GM12874 (cell line): ENCODE measurements around the gene GPSM1.

Experiments
- CTCF ChIP-seq: IDR thresholded peaks from 2 replicates; pipeline ENCODE4 v1.5.1; 2011; ENCODE audit warnings: low read depth, mild to moderate bottlenecking, control low read depth, low read length, moderate library complexity; ENCODE audit not compliant: insufficient read depth

The GPSM1 gene

DNA sequence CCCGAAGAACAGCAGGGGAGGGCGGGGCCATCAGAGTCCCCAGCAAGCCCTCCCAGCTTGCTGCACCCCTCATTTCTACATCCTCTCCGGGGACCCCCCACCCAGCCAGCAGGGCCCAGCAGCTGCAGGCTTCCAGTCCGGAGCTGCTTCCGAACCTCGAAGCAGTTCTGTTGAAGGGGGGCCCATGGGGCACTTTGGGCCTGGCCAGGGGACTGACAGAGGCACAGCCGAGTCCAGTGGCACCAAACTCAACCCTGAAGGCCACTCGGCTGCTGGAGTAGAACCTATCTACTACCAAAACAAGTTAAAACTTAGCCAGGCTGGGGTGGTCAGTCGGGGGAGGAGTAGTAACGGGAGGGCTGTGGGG is 15.3 kb upstream of the GPSM1 start:
- no peak for TF ChIP-seq CTCF

- TF ChIP-seq CTCF, result peak; percentile 56
Measured at GRCh38 chr9:136312436-136312835, 14.9 kb upstream of the GPSM1 start.

DNA sequence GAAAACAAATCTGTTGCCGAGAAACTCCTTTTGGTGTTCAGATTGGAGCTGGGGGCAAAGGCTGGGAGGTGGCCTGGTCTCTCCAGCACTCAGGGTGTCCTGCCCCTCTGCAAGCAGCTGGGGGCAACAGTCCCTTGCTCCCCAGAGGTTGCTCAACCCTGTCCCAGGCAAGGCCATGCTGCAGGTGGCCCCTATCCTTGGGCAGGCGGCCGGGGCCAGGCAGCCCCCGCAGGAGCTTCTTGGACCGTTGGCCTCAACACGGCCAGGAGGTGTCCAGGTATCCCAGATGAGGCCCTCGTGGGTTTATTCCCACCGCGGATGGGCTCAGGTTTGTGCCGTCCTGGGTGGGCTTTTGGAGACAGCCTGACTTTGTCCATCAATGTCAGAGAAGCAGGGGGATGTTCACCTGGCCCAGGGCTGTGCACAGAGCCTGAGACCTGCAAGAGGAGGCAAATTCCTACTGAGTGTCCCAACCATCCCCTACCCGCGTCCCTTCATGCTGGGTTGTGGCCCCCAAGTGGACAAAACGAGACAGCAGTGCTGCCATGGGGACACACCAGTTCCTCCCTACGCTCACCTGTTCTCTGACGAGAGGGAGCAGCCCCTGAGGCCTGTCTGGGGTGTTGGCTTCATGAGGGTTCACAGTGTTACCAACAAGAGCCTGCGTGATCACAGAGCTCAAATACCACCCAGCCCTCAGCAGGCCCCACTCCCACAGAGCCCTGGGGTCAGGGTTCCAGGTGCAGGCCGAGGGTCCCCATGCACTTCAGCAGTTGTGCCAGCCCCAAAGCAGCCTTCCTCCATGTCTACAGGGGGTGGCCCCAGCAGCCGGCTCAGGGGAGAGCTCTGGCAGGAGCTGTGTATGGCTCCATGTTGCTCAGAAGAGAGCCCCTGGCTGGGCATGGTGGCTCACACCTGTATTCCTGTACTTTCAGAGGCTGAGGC is 14.0 kb upstream of the GPSM1 start:
- TF ChIP-seq CTCF, result no peak

DNA sequence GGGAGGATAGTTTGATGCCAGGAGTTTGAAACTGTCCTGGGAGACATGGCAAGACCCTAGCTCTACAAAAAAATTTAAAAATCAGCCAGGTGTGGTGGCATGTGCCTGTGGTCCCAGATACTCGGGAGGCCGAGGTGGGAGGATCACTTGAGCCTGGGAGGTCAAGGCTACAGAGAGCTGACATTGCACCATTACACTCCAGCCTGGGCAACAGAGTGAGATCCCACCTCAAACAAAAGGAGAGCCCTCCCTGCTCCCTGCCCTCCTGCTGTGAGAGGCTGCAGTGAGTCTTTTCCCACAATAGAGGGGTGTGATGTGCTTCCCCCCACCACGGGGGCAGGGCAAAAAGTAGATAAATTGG is 13.3 kb upstream of the GPSM1 start:
- no peak for TF ChIP-seq CTCF

GRCh38 chr9:136314944-136315343 is 12.4 kb upstream of the GPSM1 start:
- no peak for TF ChIP-seq CTCF

- no peak for TF ChIP-seq CTCF
Measured at GRCh38 chr9:136316271-136316751, 11.0 kb upstream of the GPSM1 start.

DNA sequence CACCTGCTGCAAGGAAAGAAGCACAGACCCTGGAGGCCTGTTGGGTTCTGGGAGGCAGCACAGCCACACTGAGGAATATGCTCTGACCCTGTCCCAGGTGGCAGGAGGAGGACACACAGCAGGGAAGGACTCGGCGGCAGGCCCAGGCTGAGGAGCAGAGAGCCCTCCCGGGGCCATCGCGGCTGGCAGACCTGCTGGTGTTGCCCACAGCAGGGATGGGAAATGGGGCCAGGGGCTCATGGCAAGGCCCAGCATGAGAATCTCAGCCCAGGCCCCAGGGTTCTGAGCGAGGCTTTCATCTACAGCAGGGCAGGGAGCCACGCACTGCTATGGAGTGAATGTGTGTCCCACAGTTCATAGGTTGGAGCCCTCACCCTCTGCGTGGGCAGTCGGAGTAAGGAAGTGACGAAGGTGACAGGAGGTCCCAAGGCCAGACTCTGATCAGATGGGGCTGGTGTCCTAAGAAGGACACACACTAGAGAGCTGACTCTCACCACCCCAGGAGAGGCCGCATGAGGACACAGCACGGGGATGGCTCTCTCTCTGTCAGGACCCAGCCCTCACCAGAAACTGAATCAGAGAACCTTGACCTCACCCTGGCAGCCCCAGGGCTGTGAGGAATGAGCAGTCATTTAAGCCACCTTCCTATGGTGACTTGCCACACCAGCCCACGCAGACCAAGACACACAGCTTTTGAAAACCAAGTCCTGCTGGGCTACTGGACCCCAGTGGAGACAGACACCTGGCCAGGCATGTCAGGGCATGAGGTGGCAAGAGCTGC is 10.3 kb upstream of the GPSM1 start:
- no peak for TF ChIP-seq CTCF
